Suprapubic skin (tissue), 3 donors: Measurements from ENCODE around the gene CLCA4.

Source experiments
- POLR2A ChIP-seq, 2 donors: fragments of 450-650 bp; IDR thresholded peaks; one replicate each; pipeline ENCODE4 v1.6.1; 2017; ENCODE audit warnings: antibody characterized with exemption in 2 of 2, mild to moderate bottlenecking in 2 of 2, moderate library complexity in 2 of 2
- TF ChIP-seq, protein P1 (sequence below), 2 donors: fragments of 200-600 bp in 1 of 2; fragments of 450-650 bp in 1 of 2; sonication (generic) in 1 of 2; IDR thresholded peaks; one replicate each; pipeline ENCODE4 v1.5.1; 2016 to 2019; ENCODE audit warnings: antibody characterized with exemption in 2 of 2, mild to moderate bottlenecking in 1 of 2, moderate library complexity in 1 of 2

DNA sequence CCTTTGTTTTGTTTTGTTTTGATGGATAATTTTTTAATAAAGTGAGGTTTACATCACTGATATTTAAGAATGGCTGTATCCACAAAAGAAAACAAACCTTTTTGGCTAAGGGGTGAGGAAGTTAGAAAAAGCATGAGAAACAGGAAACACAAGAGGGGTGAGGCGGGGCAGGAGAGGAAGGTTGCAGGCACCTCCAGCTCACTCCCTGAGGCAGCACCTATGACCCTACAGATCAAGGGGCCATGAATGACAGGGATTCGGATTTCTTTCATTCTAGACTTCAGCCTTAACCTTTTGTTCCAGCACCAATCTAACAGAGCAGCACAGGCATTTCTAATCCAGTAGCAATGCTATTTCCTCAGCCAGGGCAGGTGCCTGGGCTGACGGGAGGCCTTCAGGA is 4.4 kb downstream of the CLCA4 start:
- TF ChIP-seq, protein P1, sequence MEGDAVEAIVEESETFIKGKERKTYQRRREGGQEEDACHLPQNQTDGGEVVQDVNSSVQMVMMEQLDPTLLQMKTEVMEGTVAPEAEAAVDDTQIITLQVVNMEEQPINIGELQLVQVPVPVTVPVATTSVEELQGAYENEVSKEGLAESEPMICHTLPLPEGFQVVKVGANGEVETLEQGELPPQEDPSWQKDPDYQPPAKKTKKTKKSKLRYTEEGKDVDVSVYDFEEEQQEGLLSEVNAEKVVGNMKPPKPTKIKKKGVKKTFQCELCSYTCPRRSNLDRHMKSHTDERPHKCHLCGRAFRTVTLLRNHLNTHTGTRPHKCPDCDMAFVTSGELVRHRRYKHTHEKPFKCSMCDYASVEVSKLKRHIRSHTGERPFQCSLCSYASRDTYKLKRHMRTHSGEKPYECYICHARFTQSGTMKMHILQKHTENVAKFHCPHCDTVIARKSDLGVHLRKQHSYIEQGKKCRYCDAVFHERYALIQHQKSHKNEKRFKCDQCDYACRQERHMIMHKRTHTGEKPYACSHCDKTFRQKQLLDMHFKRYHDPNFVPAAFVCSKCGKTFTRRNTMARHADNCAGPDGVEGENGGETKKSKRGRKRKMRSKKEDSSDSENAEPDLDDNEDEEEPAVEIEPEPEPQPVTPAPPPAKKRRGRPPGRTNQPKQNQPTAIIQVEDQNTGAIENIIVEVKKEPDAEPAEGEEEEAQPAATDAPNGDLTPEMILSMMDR (IDR thresholded peaks at IDR 0.05), result no peak
- TF ChIP-seq POLR2A (IDR thresholded peaks at IDR 0.05), result no peak
